K562 (cell line): ENCODE data around the gene RASGRP4. TPM values are rescaled to one million over a fixed set of nuclear protein-coding genes. Genes with fewer than 3 reads are reported as not detected.

Experiments
- CCAR2 ChIP-seq: fragments of 200-400 bp; formaldehyde crosslinking; IDR thresholded peaks from 2 replicates; pipeline ENCODE4 v1.6.1; 2017; ENCODE audit warnings: mild to moderate bottlenecking, low read depth, low read length
- CREB3L1 ChIP-seq: fragments of 450-650 bp; IDR thresholded peaks from 2 replicates; pipeline ENCODE4 v1.6.1; 2014; ENCODE audit warnings: low read depth, mild to moderate bottlenecking, moderate library complexity, borderline replicate concordance
- CTBP1 ChIP-seq: fragments of 450-650 bp; IDR thresholded peaks from 2 replicates; pipeline ENCODE4 v1.6.1; 2016; ENCODE audit warnings: borderline replicate concordance
- E2F6 ChIP-seq, 2 experiments: IDR thresholded peaks; 2 replicates each; pipeline ENCODE4 v1.6.1; 2011; ENCODE audit warnings: borderline replicate concordance in 1 of 2, control low read depth in 1 of 2, low read depth in 1 of 2, low read length in 1 of 2, mild to moderate bottlenecking in 1 of 2, mixed read lengths in 1 of 2, moderate library complexity in 1 of 2; ENCODE audit not compliant: insufficient read depth in 1 of 2, insufficient read length in 1 of 2, poor library complexity in 1 of 2, severe bottlenecking in 1 of 2; ENCODE audit errors: extremely low read depth in 1 of 2
- EP300 ChIP-seq: IDR thresholded peaks from 2 replicates; pipeline ENCODE4 v1.6.1; 2012; ENCODE audit warnings: low read length, improper control_type of control experiment
- KLF16 ChIP-seq: IDR thresholded peaks from 2 replicates; pipeline ENCODE4 v1.6.1; 2016; ENCODE audit warnings: antibody characterized with exemption
- NCOA2 ChIP-seq, 2 experiments: fragments of 450-650 bp; IDR thresholded peaks; 2 replicates each; pipeline ENCODE4 v1.6.1; 2018; ENCODE audit warnings: mild to moderate bottlenecking in 2 of 2, moderate library complexity in 1 of 2; ENCODE audit not compliant: partially characterized antibody in 2 of 2
- NKRF ChIP-seq: fragments of 450-650 bp; IDR thresholded peaks from 2 replicates; pipeline ENCODE4 v1.6.1; 2016; ENCODE audit warnings: borderline replicate concordance
- NONO ChIP-seq, 2 experiments: fragments of 200-400 bp in 1 of 2; fragments of 450-650 bp in 1 of 2; formaldehyde crosslinking in 1 of 2; IDR thresholded peaks; 2 replicates each; pipeline ENCODE4 v1.6.1; 2017; ENCODE audit warnings: low read depth in 2 of 2, mild to moderate bottlenecking in 2 of 2, moderate library complexity in 2 of 2, low read length in 1 of 2
- NRF1 ChIP-seq, 2 experiments: fragments of 450-650 bp; IDR thresholded peaks in 1 of 2; conservative IDR thresholded peaks in 1 of 2; 2 replicates each; pipeline ENCODE4 v1.6.1; 2014; ENCODE audit warnings: mild to moderate bottlenecking in 2 of 2
- TEAD2 ChIP-seq: fragments of 450-650 bp; IDR thresholded peaks from 2 replicates; pipeline ENCODE4 v1.6.1; 2016; ENCODE audit warnings: missing genetic modification characterization, control low read depth, missing compliant biosample characterization
- THRB ChIP-seq: fragments of 450-650 bp; formaldehyde crosslinking; conservative IDR thresholded peaks from 2 replicates; pipeline ENCODE4 v1.4.0; 2022; ENCODE audit warnings: mild to moderate bottlenecking, missing genetic modification characterization
- ZBED1 ChIP-seq: IDR thresholded peaks from 2 replicates; pipeline ENCODE4 v1.6.1; 2014
- ZNF282 ChIP-seq: sonication (generic); formaldehyde crosslinking; IDR thresholded peaks from 2 replicates; pipeline ENCODE4 v1.8.1; 2023; ENCODE audit warnings: missing genetic modification reagents
- ZNF436 ChIP-seq: fragments of 250-450, 450-650 bp; sonication (Bioruptor Pico); formaldehyde crosslinking; IDR thresholded peaks from 2 replicates; pipeline ENCODE4 v1.7.0; 2020; ENCODE audit warnings: mild to moderate bottlenecking
- ZNF583 ChIP-seq: fragments of 250-450 bp; sonication (Bioruptor Pico); IDR thresholded peaks from 2 replicates; pipeline ENCODE4 v1.4.0; 2020
- ZNF592 ChIP-seq: fragments of 450-650 bp; IDR thresholded peaks from 2 replicates; pipeline ENCODE4 v1.6.1; 2017; ENCODE audit warnings: antibody characterized with exemption, mild to moderate bottlenecking
- polyA plus RNA-seq, 8 experiments: library from polyadenylated mRNA; depleted of rRNA in 4 of 8; stranded (reverse) in 5 of 8; unstranded in 3 of 8; fragments of >200 nt; fragmentation: Nextera tagmentation in 2 of 8; fragmentation: Illumina TruSeq in 1 of 8; extraction: Ambion mirVana in 2 of 8; extraction: Trizol in 1 of 8; gene quantifications; 2 replicates each; pipeline versions ENCODE4 v1.2.1 to v1.2.3, GENCODE V29; 2011 to 2014; ENCODE audit warnings: inconsistent platforms in 1 of 8, missing spikeins in 1 of 8
- total RNA-seq, 7 experiments: library from RNA; depleted of rRNA in 6 of 7; stranded (reverse); fragments of >200 nt in 6 of 7; fragmentation: Illumina TruSeq in 2 of 7; extraction: Trizol in 2 of 7; gene quantifications; 2 replicates each; pipeline versions ENCODE4 v1.2.1 to v1.2.3, GENCODE V29; 2011 to 2021; ENCODE audit warnings: low replicate concordance in 1 of 7

The RASGRP4 gene
- total and polyA plus RNA-seq, 9 of the 15 experiments (the other 6 are each of a cell fraction or from before 2014, with no cell fraction given): 0.39 to 4.6 (median 3.8) TPM

GRCh38 chr19:38374332-38375097 is 51.5 kb downstream of the RASGRP4 start, which contains the start of gene PSMD8 (continued):
- TF ChIP-seq E2F6 (IDR thresholded peaks at IDR 0.05; ENCODE audit: borderline replicate concordance in 1 of 2, extremely low read depth in 1 of 2, insufficient read depth in 1 of 2, insufficient read length in 1 of 2, low read depth in 1 of 2, low read length in 1 of 2, poor library complexity in 1 of 2, severe bottlenecking in 1 of 2): peak; percentile 15 to 44
- TF ChIP-seq NRF1 (conservative IDR thresholded peaks at IDR 0.05 in 1 of 2, IDR thresholded peaks at IDR 0.05 in 1 of 2): peak; percentile 72 to 81
- no peak for TF ChIP-seq TEAD2
- no peak for TF ChIP-seq NCOA2 (IDR thresholded peaks at IDR 0.05; ENCODE audit: partially characterized antibody in 2 of 2)
- peak; percentile 90 for TF ChIP-seq NKRF
- TF ChIP-seq CCAR2: no peak
- TF ChIP-seq NONO (IDR thresholded peaks at IDR 0.05; ENCODE audit: low read depth in 2 of 2, low read length in 1 of 2): peak; percentile 76 to 77; a peak in 3 of 4 replicates
- no peak for TF ChIP-seq ZNF592
- TF ChIP-seq ZNF583 (CRISPR knock-in tag): no peak
- TF ChIP-seq KLF16: peak; percentile 8; the same call in 1 of the 2 replicates
- TF ChIP-seq ZNF282: no peak
- TF ChIP-seq CREB3L1: peak; percentile 89
- peak; percentile 86; the same call in 1 of the 2 replicates for TF ChIP-seq CTBP1
- TF ChIP-seq THRB (CRISPR knock-in tag): peak; percentile 39; the same call in 1 of the 2 replicates
- peak; percentile 76 for TF ChIP-seq EP300
- TF ChIP-seq ZBED1: peak; percentile 61; the same call in 1 of the 2 replicates
- TF ChIP-seq ZNF436: no peak
